Neural crest cell (in vitro differentiated cells): ENCODE data around the gene ZNF287. TPM values are rescaled to one million over a fixed set of nuclear protein-coding genes. Genes with fewer than 3 reads are reported as not detected.
A peak's percentile ranks its signal among the peaks of the same experiment; 100 is the strongest.

Experiments used
- DNase-seq: peaks from one replicate; pipeline ENCODE4 v3.0.0; 2021; ENCODE audit warnings: low read depth, mixed read lengths, low spot score
- H3K27ac Mint-ChIP-seq: one replicate; pipeline ENCODE4 v1.8.0; 2021; ENCODE audit warnings: mild to moderate bottlenecking, mixed read lengths; ENCODE audit not compliant: unreplicated experiment
- H3K27me3 Mint-ChIP-seq: 2 replicates; pipeline ENCODE4 v1.8.0; 2021; ENCODE audit warnings: low read depth, mild to moderate bottlenecking, mixed read lengths
- H3K36me3 Mint-ChIP-seq: 2 replicates; pipeline ENCODE4 v1.8.0; 2021; ENCODE audit warnings: low read depth, mild to moderate bottlenecking, mixed read lengths
- H3K4me1 Mint-ChIP-seq: 2 replicates; pipeline ENCODE4 v1.8.0; 2021; ENCODE audit warnings: mixed read lengths
- H3K4me3 Mint-ChIP-seq: one replicate; pipeline ENCODE4 v1.8.0; 2021; ENCODE audit warnings: mild to moderate bottlenecking, mixed read lengths
- H3K9me3 Mint-ChIP-seq: 2 replicates; pipeline ENCODE4 v1.8.0; 2021; ENCODE audit warnings: mixed read lengths
- total RNA-seq: library from RNA; stranded (reverse); gene quantifications from 2 replicates; pipeline ENCODE4 v1.2.1, GENCODE V29; 2021
- TF ChIP-seq, protein P1 (sequence below): fragments of 200-600 bp; sonication (generic); conservative IDR thresholded peaks from 2 replicates; pipeline ENCODE4 v1.5.0; 2021; ENCODE audit warnings: antibody characterized with exemption, mild to moderate bottlenecking

Gene ZNF287
- total RNA-seq, 1 donor from 2014 or later, result 16.6 TPM

DNA sequence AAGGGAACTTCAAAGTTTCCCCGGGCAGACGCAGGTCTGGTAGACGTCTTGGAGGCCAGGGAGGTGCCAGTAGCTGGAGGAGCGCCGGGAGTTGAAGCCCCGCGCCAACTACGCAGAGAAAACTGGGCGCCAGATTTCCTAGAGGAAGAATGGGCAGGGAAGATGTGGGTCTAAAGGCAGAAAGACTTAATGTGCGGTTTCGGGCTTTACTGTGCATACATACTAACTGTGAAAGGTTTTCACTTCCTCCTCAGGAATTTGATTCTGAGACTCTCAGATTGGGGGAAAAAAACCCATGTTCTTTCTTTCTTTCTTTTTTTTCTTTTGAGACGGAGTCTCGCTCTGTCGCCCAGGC, 331 bp upstream of the ZNF287 start:
- H3K4me1 Mint-ChIP-seq, result peaks cover 18% of the 10 kb centered on the region
- no peak overlapping the region for H3K27ac Mint-ChIP-seq
- peak overlapping the region; percentile 90 for H3K4me3 Mint-ChIP-seq
- peaks cover 10% of the 10 kb centered on the region for H3K36me3 Mint-ChIP-seq
- peaks cover 16% of the 10 kb centered on the region for H3K27me3 Mint-ChIP-seq
- TF ChIP-seq, protein P1, sequence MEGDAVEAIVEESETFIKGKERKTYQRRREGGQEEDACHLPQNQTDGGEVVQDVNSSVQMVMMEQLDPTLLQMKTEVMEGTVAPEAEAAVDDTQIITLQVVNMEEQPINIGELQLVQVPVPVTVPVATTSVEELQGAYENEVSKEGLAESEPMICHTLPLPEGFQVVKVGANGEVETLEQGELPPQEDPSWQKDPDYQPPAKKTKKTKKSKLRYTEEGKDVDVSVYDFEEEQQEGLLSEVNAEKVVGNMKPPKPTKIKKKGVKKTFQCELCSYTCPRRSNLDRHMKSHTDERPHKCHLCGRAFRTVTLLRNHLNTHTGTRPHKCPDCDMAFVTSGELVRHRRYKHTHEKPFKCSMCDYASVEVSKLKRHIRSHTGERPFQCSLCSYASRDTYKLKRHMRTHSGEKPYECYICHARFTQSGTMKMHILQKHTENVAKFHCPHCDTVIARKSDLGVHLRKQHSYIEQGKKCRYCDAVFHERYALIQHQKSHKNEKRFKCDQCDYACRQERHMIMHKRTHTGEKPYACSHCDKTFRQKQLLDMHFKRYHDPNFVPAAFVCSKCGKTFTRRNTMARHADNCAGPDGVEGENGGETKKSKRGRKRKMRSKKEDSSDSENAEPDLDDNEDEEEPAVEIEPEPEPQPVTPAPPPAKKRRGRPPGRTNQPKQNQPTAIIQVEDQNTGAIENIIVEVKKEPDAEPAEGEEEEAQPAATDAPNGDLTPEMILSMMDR, result no peak
- no peak for DNase-seq
- H3K9me3 Mint-ChIP-seq, result no peaks in the 10 kb centered on the region

DNA sequence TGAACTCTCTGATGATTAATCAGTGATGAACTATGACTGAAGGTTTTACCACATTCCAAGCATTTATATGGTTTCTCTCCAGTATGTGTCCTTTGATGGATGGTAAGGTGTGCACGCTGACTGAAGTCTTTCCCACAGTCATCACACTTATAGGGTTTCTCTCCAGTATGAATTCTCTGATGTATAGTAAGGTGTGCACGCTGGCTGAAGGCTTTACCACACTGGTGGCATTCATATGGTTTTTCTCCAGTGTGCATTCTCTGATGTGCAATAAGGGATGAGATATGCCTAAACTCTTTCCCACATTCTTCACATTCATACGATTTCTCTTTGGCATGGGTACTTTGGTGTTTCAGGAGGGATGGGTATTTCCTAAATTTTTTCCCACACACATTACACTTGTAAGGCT, 16.4 kb downstream of the ZNF287 start:
- peaks cover 86% of the 10 kb centered on the region for H3K36me3 Mint-ChIP-seq
- peaks cover 33% of the 10 kb centered on the region for H3K9me3 Mint-ChIP-seq
- TF ChIP-seq, protein P1, result no peak

DNA sequence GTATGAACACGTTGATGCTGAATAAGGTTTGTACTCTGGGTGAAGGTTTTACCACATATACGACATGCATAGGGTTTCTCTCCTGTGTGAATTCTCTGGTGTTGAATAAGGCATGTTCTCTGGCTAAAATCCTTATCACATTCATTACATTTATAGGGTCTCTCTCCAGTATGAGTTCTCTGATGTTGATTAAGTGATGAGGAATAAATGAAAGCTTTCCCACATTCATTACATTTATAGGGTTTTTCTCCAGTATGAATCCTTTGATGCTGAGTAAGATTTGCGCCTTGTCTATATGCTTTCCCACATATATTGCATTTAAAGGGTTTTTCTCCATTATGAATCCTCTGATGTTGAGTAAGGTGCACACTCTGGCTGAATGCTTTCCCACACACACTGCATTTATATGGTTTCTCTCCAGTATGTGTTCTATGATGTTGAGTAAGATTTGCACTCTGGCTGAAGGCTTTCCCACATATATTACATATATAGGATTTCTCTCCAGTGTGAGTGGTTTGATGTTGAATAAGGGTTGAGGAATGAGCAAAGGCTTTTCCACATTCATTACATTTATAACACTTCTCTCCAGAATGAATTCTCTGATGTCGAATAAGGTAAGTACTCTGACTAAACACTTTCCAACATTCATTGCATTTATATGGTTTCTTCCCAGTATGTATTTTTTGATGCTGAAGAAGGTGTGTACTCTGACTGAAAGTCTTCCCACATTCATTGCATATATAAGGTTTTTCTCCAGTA, 16.9 kb downstream of the ZNF287 start:
- H3K36me3 Mint-ChIP-seq, result peaks cover 85% of the 10 kb centered on the region
- H3K4me1 Mint-ChIP-seq, result no peaks in the 10 kb centered on the region
- no peak overlapping the region for H3K4me3 Mint-ChIP-seq
- peaks cover 34% of the 10 kb centered on the region for H3K9me3 Mint-ChIP-seq
- DNase-seq, result no peak
- no peak overlapping the region for H3K27ac Mint-ChIP-seq
- TF ChIP-seq, protein P1, result no peak
- H3K27me3 Mint-ChIP-seq, result no peaks in the 10 kb centered on the region

More for the DNA sequence above, 16.4 kb downstream of the ZNF287 start:
- H3K4me1 Mint-ChIP-seq, result no peaks in the 10 kb centered on the region
- DNase-seq, result no peak
- H3K27ac Mint-ChIP-seq, result no peak overlapping the region
- H3K27me3 Mint-ChIP-seq, result no peaks in the 10 kb centered on the region
- no peak overlapping the region for H3K4me3 Mint-ChIP-seq

DNA sequence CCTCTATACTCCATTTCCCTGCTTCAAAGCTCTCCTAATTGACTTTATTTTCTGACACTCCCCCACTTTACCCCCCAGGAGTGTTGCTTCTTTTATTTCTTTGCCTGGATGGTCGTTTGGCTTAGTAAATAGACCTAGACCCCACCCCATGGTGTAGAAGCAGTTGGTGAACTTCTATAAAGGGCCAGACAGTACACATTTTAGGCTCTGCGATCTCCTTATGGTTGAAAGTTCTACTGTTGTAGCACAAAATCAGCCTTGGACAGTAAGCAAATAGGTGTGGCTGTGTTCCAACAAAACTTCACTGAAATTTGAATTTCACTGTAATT, 31.9 kb downstream of the ZNF287 start:
- DNase-seq, result no peak
- TF ChIP-seq, protein P1, result peak; percentile 30
- H3K27ac Mint-ChIP-seq, result no peak overlapping the region
- H3K27me3 Mint-ChIP-seq, result no peaks in the 10 kb centered on the region
- no peaks in the 10 kb centered on the region for H3K36me3 Mint-ChIP-seq
- H3K4me1 Mint-ChIP-seq, result peaks cover 22% of the 10 kb centered on the region
- peak overlapping the region; percentile 97 for H3K4me3 Mint-ChIP-seq
- H3K9me3 Mint-ChIP-seq, result no peaks in the 10 kb centered on the region

DNA sequence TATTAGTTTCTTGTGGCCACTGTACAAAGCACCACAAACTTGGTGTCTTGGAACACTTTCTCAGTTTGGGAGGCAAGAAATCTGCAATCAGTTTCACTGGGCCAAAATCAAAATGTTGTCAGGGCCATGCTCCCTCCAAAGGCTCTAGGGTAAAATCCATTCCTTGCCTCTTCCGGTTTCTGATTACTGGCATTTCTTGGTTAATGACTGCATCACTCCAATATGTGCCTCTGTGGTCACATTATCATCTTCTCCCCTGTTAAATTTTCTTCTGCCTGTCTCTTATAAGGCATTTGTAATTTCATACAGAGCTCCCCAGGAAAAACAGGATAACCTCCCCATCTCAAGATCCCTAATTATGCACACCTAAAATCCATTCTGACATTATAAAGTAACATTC, 34.8 kb downstream of the ZNF287 start:
- TF ChIP-seq, protein P1, result no peak
- Mint-ChIP-seq H3K4me1 (peaks cover 33% of the 10 kb centered on the region), H3K36me3 (no peaks in the 10 kb centered on the region), H3K27ac (no peak overlapping the region), H3K4me3 (peak overlapping the region; percentile 14), H3K27me3 (no peaks in the 10 kb centered on the region), H3K9me3 (no peaks in the 10 kb centered on the region)
- DNase-seq, result no peak
